OCI-M2 (cell line): ENCODE data around the gene ANO2.

Experiments
- DNase-seq: peaks from one replicate; lab custom pipeline; 2025; ENCODE audit not compliant: unreplicated experiment; lab: John Stamatoyannopoulos, UW

The ANO2 gene

DNA sequence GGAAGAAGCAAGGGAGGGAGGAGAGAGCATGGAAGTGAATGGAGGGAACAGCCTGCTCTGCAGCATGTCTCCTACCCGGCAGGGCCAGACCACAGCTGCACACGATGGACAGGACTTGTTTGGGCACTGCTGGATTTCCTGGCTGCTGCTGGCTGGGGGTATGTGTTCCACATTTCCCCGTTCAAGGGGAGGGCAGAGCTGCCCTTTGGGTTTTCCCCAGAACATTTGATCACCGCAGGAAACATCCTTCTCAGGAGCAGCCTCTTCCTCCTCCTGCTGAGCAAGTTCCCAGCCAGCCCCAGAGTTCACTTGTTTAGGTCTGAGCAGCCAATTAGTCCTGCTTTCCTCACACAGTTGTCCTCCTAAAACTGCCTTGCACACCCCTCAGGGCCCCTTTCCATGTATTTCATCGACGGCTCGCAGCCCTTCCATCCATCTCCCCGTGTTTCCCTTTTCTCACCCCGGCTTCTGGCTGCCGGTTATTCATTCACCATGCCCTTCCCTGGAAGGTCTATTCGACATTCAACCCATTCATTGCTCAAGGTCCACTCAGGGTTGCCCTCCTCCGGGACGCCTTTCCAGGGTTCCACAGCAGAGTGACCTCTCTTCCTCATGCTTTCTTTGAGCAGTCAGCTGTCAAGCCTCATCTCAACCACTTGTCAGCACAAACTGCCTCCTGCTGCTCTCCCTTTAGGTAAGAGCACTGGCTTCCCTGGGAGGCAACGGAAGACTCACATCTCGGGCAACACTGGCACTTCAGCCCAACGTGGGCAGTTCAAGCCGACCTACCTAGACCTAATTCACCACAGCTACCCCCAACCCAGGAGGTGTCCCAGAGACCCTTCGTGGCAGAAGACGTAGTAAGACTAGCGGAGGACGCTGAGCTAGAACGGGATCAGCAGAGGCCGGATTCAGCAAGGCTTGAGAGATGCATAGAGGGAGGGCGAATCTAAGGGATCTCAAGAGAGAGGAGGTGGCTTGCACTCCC, 20.1 kb upstream of the ANO2 start:
- no peak for DNase-seq

DNA sequence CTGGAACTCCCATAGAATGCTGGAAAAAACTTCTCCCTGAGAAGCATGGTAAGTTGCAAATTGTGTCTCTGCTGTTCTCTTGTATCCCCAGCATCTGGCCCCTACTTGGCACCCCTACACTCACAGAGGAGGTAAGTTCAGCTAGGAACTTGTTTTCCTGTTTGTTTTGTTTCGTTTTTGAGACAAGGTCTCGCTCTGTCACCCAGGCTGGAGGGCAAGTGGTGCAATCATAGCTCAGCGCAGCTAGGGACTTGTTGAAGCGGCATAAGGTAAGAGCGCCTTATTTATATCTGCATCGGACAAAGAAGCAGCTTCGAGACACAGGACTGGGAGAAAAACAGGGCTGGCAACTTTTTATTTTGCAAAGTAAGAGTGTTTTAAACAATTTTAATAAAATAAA, 18.5 kb upstream of the ANO2 start:
- no peak for DNase-seq

DNA sequence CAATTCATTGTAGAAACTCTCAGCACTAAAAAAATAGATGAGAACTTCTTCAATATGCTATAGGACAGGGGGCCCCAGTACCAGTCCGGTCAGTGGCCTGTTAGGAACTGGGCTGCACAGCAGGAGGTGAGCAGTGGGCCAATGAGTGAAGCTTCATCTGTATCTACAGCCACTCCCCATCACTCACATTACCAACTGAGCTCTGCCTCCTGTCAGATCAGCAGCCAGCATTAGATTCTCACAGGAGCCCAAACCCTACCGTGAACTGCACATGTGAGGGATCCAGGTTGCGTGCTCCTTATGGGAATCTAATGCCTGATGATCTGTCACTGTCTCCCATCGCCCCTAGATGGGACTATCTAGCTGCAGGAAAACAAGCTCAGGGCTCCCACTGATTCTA, 15.7 kb upstream of the ANO2 start:
- no peak for DNase-seq

DNA sequence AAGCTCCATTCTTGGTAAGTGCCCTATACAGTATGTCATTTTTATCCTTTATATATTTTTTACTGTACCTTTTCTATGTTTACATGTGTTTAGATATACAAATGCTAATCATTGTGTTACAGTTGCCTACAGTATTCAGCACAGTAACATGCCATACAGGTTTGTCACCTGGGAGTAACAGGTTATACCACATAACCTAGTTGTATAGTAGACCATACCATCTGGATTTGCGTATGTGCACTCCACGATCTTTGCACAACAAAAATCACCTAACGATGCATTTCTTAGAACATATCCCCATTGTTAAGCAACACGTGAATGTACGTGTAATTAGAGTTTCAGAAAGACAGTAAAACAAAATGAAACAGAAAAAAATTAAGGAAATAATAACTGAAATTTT, 11.9 kb upstream of the ANO2 start:
- DNase-seq, result no peak

DNA sequence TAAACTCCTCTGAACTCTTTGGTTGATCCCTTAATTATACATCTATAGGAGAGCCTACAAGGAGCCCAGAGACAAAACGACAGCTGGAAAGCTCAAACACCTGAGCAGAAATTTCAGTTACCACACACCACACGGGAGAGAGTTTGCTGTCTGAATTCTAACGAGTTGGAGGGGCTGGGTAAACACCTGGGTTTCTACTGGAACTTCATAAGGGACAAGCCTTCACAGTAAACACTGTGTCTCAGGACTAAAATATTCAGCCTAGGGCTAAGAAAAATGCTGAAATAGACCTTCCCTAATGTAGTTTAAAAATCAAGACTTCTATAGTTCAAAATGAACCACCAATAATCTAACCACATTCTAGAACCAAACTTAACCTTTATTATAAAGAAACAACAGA, 9.6 kb upstream of the ANO2 start:
- DNase-seq, result no peak

DNA sequence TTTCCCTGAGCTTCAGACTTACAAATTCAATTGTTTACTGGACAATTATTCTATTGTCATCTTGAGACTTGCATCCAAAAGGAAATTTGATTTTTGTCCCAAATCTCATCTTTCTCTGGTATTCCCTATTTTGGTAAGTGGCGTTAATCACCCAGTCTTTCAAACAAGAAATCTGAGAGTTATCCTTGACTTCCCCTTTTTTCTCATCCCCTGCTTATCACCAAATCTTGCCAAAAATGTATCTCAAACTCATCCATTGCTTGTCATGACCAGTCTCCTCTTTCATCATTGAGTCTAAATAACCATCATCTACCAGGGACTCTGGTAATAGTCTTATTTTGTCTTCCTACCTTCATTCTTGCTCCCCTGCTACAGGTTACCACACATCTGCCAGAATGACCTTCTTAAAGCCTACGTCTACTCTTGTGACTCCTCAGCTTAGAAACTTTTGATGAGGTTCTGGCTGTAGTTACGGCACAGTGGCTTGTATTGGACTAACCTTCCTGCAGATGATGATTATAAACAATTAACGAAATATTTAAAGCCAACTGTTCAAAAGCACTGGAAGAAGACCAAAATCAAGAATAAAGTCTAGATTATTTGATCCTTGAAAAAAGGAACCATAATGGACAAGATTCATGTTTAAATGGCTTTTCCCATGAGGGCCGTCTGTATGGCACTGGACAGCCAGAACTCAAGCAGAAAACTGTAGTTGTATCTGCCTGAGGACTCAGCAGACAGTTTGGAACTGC, 9.0 kb upstream of the ANO2 start:
- DNase-seq, result no peak

DNA sequence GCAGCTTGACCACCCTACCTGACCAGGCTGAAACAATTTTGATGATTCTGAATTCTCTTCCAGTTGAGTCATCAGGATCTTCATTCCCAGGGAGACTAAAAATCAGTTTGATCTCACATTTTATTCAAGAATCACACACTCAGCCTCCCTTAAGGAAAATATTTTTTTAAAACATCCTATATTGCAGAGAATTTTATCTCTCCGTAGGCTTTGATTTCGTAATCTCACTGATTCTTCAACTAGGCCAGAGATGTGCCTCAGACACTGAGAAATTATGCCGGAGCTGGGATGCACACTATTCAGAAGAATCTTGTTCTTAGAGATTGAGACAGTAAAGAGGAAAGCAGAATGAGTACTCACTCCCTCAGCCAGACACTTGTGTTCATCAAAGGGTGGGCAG, 7.0 kb upstream of the ANO2 start:
- no peak for DNase-seq

DNA sequence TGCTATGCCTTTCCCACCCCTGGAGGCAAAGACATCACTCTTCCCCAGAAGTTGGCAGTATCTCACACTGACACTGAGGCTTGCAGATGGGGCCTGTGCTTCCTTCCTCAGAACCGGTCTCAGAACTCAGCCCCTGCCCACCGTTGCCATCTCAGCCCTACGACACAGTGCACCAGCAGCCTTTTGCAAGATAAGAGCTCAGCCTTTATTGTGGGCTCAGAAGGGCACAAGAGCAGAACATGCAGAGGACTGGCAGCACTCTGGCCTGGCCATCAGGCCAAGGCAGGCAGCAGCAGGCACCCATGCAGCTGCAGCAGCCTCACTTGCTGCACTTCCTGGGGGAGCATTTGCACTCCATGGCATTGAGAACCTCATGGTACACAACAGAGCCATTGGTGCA, 3.6 kb upstream of the ANO2 start:
- DNase-seq, result no peak

DNA sequence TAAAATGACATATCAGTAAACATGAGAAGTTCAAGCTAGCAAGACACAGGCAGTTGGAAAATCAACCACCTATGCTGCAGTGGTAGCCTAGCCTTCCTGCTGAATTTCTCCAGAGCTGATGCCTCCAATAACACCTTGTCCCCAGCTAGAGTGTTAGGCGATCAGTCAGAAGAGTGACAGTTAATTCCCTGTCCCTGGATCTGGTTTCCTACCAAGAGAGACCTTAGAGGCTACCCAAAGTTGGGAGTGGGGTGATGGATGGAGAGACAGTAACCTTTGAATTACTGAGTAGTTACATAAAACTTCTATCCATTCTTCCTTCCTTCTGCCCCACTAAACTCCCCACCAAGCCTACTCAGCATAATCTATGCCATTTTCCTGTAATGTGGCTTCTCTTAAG, 1.9 kb upstream of the ANO2 start:
- DNase-seq, result no peak

DNA sequence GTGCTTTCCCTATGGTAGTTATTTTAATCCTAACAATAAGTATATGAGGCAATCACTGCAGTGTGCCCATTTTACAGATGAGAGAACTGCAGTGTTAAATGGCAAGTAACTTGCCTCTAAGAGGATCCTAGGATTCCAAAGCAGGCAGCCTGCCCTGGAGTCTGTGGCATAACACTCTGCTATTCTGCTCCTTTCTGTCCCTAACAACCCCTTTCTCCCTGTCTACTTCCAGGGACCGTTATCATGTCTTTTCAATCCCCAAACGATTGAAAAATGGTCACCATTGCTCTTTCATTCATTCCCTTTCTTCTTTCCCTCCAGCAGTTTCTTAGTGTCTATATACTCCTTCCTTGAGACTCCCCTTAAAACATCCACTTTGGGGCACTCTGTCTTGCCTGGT, 1.3 kb upstream of the ANO2 start:
- DNase-seq, result no peak

DNA sequence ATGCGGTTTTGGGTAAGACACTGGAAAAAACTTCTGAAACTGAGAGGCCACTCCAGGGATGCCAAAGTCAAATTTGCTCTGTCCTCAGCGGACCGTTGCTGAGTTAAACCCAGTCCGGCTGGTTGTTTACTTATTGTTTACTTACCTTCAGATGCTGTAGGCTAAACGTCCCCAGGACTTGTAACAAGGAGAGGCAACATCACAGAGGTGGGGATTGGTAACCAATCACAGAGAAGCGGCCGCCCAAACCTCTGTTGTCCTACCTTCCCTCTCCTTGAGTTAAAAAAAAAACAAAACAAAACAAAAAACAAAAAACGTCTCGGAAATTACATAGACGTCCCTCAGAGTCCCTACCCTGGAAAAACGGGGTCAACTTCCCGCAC, 380 bp downstream of the ANO2 start:
- no peak for DNase-seq

DNA sequence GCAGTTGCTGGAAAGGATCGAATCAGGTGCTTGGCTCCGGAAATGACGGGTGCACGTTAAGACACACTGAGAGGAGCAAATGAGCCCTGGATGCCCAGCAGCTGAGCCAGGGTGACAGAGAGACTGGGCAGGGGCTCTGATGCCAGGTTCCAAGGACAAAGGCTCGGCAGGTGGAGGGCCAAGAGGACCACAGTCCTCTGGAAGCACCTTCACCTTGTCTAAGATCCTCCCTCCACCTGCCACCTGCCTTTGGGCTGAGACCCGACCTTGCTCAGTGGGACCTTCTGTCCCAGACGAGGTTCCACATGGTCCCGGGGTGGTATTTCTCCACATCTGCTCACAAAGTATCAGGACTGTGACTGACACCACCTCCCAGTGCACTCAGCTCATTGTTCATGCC, 1.0 kb downstream of the ANO2 start:
- DNase-seq, result no peak

DNA sequence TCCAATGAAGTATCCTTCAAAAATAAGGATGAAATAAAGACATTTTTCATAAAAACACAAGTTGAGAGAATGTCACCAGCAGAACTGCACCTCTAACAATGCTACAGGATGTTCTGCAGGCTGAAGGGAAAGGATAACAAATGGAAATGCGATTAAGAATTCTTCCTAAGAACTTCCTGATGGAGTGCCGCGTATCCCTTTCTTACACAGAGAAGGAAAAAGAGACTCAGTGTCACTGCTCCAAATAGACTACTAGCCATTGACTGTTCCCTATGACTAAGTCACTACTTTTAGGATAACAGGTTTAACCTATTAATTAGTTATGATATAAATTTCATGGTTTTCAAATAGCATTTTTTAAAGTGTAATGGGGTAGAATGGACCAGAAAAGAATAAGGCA, 3.2 kb downstream of the ANO2 start:
- DNase-seq, result no peak

DNA sequence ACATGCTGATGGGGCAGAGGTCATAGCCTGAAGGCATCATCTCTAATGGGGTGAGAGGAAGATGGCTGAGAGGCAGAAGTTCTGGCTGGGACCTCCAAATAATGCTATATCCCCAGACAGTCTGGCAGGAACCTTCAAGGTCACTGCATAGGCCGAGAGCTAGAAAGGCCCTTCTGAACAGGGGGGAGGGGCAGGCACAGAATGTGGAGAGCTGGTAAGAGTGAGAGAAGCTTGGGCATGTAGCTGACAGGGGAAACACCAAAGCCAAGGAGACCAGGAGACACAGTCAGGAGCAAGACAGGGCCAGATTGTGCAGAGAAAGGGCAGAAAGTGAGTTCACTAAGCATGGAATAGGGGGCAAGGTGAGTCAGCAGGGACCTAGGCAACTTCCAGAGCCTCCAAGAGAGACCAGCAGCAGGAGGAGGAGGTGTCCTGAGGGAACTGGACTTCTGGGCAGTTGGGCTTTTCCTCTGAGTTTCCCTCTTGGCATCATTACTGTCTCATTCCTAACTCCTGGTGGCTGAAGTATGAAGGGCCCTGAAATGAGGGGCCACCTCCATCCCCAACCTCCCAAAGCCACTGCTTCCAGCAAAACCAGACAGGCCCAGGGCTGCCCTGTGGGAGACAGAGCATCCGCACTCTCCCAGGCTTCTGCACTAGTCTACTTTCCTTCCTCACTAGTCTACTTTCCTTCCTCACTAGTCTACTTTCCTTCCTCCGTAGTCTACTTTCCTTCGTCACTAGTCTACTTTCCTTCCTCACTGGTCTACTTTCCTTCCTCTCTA, 17.1 kb downstream of the ANO2 start:
- no peak for DNase-seq

DNA sequence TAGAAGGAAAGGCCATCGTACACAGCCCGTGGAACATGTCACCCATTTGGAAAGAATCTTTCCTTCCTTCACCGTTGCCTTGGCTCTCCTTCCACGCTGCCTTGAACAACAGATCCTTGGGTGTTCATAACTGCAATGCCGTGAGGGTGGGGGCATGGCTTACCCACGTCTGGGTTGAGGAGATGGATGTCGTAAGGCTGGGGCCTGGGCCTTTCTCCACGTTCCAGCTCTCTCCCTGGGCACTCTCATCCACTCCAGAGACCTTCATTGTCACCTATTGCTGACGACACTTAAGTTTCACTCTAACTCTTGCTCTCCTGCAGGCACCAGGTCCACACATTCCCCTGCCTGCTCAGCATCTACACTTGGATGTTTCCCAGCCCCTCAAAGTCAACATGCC, 19.4 kb downstream of the ANO2 start:
- no peak for DNase-seq

DNA sequence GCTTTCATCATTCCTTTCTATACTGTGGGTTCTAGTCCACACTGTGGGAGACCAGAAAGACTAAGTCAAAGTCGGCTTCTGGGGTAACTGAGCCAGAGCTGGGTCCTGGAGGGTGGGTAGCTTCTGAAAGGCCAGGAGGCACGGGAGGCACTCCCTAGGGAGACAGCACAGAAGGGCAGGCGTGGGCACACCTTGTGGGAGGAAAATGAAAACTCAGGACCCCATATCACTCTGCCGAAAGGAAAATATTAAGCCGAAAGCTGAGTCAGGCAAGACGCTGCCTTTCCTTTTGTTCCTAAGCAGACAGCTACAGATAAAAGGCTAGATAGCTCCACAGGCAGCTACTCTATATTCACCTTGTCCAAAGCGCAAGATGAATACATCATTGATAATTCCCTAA, 20.7 kb downstream of the ANO2 start:
- DNase-seq, result no peak

DNA sequence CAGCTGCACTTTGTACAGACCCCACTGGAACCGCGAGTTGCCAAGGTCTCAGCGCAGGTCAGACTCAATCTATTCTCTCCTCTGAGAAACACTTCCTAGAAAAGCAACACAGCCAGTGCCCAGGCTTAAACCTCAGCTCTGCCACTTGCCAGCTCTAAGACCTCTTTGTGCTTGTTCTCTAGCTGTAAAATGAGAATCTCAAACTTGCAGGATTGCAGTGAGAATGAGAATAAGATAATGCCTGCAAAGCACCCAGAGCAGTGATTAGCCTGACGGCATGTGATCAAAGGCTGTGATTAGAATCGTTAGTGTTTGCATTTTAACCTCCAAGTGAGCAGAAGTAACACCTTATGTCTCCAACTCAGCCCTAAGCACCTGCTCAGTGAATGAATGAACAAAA, 21.3 kb downstream of the ANO2 start:
- DNase-seq, result no peak

DNA sequence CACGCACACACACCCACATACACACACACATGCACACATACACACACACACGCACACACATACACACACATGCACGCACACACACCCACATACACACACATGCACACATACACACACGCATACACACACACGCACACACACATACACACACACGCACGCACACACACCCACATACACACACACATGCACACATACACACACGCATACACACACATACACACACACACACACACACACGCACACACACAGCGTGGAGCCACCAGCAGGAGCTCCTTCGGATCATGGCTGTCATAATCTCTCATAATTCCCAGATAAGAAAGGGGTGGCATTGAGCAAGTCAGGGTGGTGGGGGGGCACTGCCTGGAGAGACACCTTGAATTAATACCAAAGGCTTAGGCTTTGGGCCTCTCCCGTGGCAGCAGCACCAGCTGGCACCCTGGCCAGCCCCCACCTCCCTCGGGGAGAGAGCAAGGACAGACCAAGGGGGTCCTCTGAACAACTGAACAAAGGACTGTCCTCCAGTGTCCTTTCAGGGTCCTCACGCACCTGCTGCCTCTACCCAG, 21.9 kb downstream of the ANO2 start:
- DNase-seq, result no peak

DNA sequence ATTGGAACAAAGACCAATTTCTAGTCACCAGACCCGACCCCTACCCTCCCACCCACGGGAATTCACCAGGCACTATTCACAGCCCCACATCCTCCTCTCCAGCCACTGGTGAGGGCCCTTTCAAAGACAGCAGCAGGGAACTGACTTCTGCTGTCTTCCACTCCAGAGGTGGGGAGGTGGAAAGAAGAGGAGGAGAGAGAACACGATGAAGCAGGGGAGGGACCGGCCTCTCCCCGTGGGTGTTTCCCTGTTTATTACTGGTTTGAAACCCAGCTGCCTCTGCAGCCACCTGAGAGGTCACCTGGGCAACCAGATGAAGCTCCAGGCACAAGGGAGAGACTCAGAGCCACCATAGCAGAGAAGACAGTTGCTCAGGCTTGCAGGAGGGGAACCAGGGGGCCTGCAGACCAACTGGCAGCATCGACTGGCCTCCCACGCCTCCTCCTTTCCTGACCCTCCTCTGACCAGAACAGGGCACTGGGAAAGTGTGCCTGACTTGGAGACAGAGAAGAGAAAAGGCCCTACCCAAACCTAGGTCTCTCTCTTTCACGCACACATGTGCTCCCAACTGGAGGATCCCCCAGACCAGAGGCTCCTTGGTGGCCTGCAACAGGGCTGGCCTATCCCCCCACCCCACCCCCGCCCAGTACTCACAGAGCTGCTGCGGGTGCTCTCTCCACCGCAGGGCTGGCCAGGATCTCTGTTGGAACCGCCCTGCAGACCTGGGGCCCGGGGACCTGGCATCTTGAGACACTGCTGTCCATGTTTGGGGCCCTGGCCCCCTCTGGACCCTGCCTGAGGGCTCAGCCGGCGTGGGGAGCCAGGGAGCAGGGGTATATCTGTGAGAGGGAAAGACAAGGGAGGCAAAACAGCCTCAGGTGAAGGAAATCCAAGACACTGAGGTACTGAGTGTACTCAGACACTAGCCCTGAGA, 22.8 kb downstream of the ANO2 start:
- no peak for DNase-seq
